A204.1 (cell line): ENCODE measurements around the gene VTI1A.
"Not testable (repeated sequence)": the region's sequence is repeated elsewhere in the genome, so short reads cannot be mapped to it uniquely, and the experiment has no call there.

Experiments used
- FAIRE-seq: peaks from 2 replicates; lab custom pipeline; 2012; peaks lifted over from hg19 to GRCh38; lab: Jason Lieb, UNC

VTI1A gene

GRCh38 chr10:112507988-112508387 is 61.0 kb downstream of the VTI1A start:
- no peak for FAIRE-seq

GRCh38 chr10:112509558-112510291 is 62.7 kb downstream of the VTI1A start:
- no peak for FAIRE-seq

DNA sequence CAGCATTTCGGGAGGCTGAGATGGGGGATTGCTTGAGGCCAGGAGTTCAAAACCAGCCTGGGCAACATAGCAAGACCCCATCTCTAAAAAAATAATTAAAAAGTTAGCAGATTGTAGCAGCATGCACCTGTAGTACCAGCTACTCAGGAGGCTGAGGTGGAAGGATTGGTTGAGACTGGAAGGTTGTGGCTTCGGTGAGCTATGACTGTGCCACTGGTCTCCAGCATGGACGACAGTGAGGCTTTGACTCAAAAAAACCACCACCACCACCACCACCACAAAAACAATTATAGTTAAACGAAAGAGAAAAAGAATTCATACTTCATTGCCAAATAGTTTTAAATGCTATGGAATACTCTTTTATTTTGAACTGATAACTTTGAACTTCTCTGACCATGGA is 63.4 kb downstream of the VTI1A start:
- FAIRE-seq: no peak

DNA sequence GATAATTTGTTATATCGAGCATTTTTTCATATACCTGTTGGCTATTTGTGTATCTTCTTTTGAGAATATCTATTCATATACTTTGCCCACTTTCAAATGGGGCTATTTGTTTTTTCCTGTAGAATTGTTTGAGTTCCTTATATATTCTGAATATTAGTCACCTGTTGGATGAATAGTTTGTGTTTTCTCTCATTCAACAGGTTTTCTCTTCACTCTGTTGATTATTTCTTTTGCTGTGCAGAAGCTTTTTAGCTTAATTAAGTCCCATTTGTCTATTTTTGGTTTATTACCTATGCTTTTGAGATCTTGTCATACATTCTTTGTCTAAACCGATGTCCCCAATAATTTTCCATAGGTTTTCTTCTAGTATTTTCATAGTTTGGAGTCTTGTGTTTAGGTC is 65.3 kb downstream of the VTI1A start:
- no peak for FAIRE-seq

- peak; percentile 68 for FAIRE-seq
These were observed 68.1 kb downstream of the VTI1A start for GRCh38 chr10:112515126-112515525.

DNA sequence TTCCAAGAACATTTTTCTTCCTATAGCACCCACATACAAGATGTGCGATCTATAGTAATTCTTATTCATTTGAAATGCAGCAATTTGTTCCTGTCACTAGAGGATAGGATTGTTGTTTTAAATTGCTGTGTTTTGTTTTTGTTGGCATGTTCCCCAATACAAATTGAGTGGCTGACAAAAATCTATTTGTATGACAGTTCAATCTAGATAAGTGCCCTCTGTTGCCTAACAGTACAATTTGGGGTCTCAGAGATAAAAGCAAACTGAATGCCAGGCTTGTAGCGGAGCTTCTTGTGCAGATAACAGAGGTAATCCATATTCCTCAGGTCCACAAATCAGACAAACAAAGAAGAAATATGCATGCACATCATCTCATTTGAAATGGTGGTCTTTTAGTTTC is 68.8 kb downstream of the VTI1A start:
- FAIRE-seq: no peak

GRCh38 chr10:112517451-112517862 is 70.4 kb downstream of the VTI1A start:
- no peak for FAIRE-seq

DNA sequence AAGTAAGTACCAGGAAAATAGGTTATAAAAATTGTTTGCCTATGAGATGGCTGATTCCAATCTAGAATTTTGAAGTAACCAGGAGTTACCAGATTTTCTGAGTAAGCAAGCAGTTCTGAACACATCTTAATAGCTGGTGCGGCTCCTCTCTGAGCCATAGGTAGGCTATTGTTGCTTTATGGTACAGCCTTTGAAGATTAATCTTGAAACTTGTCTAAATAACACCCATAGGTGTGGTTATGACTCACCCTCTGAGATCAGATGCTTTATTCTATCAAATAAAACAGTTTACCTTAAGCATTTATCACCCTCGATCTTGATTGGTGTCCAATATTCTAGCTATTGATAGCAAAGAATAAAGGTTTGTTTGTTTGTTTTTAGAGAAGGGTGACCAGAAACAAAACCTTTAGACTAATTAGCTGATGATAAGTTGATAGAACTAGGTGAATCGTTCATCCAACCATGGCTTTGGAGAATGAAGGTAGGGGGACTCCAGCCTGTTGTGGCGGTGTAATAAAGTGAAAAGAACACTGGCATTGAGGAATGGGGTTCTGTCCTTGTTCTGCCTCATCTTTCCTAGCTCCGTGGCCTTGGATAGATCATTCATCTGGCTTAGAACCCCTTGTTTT is 72.2 kb downstream of the VTI1A start:
- no peak for FAIRE-seq

GRCh38 chr10:112520914-112521313 is 73.9 kb downstream of the VTI1A start:
- no peak for FAIRE-seq

DNA sequence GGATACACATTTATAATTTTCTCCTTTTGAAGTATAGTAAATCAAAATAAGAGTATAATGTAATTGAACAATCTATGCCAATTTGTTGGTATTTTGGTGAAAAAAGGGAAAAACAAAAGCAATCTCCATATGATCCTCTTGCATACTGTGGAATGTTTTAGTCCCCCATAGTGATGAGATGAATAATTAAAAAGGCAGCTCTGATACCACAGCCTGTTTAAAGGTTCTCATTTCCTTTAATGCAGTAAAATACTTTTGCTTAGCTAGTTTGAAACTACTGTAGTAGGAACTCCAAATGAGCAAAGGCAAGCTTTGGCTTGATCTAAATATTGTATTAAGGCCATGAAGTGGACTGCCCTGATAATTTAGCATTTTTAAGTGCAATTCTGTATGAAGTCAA is 77.6 kb downstream of the VTI1A start:
- FAIRE-seq: no peak

GRCh38 chr10:112525200-112525599 is 78.2 kb downstream of the VTI1A start:
- no peak for FAIRE-seq

DNA sequence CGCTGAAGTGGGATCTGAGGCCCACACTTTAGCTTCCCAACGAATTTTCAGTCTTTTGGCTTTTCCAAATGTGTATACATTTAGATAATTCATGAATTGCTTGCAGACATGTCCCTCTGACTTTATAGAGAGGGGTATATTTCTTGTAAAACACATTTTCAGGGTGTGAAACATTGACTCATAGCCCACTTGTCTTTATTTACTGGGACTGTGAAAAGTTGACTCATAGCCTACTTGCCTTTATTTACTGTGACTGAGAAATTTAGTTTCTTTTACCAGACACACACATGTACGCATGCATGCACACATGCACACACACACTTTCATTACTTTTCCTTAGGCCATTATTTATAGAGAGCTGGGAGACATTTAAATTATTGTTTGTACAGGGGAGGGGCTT is 79.1 kb downstream of the VTI1A start:
- no peak for FAIRE-seq

DNA sequence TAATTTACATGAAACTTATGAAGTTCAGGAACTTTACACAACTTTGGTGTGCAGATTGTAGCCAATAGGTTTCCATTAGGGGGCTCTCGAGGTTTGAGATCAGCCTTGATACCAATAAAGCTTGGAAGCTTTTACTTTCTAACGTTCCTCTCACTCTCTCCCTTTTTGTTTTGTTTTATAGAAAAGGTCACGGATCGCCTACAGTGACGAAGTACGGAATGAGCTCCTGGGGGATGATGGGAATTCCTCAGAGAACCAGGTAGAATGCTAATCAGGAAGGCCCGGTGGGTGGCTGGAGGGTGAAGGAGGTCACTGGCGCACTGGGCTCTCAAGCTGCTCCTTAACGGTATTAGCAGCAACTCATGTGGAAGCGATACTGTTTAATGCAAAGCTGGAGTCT is 79.9 kb downstream of the VTI1A start:
- no peak for FAIRE-seq

DNA sequence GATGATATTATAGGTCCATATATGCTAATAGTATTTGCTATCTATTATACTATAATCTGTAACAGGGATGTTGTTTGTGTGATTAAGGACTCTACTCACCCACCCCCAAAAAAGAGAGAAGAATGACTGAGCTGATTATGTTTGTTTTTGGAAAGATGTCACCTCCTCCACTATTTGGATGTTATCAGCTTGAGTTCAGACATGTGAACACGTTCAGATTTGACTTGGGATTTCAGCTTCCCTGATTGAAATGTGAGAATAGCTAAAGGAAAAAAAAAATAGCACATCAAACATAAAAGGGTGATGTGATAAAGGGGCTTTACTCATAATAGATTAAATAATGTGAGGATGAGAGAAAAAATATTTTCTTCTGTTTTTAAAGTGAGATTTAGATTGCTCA is 81.2 kb downstream of the VTI1A start:
- FAIRE-seq: no peak

DNA sequence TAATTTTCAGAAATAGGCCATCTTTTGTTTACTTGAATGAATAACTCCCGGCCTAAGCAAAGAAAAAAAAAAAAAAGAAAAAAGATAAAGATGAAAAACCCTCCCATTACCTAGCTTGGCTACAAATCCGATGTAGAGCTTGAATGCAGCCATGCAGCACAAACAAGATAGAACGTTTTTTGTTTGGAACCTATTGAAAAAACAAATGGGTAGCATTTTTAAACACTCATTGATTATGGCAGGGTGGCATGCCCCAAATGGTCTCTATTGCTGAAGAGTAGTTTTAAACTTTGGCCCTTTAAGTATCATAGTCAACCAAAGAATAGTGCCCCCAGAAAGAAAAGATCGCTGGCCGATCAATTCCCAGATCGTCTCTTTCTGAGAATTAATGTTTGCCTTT is 84.4 kb downstream of the VTI1A start:
- no peak for FAIRE-seq

- FAIRE-seq: no peak
These were observed 85.2 kb downstream of the VTI1A start for GRCh38 chr10:112532189-112532588.

DNA sequence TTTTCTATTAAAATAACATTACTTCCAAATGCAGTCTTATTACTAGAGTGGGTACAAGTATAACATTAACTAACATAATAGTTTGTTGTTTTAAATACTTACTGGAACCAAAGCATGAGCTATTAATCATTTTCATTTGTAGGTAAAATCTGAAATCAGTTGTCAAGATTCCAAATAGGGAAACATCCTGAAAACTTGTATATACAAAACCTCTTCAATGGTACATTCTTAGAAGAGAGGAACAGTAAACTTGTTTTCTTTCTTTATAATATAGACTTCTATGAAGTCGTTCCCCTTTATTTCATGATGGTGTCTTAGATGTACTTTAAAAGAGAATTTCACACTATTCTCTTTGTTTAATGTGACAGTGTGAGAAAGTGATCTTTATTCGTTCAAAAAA is 85.9 kb downstream of the VTI1A start:
- no peak for FAIRE-seq

DNA sequence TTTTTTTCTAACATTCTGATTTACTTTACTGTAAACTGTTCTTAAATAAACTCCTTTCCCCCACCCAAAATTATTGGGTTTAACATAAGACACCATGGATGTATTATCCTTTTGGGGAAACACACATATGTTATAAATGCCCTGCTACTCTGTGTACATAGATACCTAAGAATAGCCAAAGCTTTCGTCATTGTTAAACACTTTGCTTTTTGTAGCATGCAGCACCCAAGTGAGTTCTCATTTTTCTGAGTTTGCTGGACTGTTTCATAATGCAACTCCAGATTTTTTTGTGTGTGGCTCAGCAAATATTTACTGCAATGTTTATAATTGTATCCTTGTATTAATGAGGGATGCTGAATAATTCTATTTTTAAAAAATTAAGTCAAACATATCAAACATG is 86.9 kb downstream of the VTI1A start:
- FAIRE-seq: no peak

DNA sequence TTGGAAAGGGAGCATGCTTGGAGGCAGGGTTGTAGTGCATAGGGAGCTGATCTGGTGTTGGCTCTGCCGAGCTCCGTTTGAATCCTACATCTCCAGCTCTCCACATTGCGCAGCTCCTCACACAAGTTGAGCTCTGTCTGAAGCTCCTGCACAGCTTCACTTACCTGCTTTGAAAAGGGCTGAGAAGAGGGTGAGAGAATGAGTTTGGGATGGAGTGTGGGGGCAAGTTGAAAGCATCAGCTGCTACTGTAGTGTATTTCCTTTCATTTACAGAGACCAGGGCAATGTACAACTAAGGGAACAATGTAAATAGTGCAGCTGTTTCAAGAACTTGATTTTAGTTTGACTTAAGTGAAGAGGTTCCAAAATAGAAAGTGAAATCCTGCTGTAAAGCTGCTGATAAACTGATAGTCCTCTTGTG is 88.5 kb downstream of the VTI1A start:
- FAIRE-seq: no peak

DNA sequence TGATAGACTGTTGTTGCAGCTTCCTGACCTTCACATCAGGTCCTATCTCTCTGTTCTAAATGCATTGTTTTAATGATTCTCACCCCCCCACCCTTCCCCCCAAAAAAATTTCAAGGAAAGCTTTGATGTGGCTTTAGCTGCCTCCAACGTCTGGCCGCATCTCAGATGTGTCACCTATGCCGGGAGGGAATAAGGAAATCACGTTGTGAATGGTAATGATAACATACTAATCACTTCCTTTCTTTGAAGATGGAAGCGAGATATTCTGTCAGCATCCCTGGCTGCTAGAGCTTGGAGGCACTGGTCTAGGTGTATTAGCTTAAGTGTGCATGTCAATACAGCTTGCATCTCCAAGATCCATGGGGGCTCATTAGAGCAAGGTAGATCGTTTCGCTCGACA is 89.6 kb downstream of the VTI1A start:
- no peak for FAIRE-seq

DNA sequence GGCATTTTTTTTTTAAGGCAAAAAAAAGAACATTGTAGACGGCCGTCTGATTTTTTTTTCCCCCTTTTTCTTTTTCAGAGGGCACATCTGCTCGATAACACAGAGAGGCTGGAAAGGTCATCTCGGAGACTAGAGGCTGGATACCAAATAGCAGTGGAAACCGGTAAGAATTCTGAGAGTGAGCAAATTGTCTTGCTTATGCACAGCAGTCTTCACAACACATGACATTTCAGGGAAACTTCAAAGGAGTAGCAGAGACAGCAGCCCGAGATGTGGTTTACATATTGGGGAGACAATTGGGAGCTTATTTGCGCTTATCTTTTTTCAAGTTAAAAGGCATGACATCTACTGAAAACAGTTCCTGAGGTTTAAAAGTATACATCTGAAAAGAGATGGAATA is 91.2 kb downstream of the VTI1A start:
- FAIRE-seq: no peak

DNA sequence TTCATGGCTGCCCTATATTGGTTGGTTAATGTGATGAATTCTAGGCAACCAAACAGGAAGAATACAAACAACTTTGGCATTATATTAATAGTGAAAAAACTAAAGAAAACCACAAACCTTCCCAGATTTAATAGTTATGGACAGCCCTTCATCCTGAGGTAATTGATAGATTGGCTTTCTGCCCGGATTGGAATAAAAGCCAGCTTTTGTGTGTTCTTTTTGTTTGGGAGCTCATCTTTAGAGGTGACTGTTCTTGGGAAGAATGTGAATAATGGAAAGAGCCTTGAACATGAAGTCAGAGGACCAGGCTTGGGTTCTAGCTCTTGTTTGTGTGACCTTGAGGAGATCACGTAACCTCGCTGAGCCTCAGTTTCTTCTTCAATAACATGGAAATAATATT is 92.3 kb downstream of the VTI1A start:
- FAIRE-seq: no peak

GRCh38 chr10:112542823-112543222 is 95.8 kb downstream of the VTI1A start:
- not testable (repeated sequence) for FAIRE-seq

DNA sequence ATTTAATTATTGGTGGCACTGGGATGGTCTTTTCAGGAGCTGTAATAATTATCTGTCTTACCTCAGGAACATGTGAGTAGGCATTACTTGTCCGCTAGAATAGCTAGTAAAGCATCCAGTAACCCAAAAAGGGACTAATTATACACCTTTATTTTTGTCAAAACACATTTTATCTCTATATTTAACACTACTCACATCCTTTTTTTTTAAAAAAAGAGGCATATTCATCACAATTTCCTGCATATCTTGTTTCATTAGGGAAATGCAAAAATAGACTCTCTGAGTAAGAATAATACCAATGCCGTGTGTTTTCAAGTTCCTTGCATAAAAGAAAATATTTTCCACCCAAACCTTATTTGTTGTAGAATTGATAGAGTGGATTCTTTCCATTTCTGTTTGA is 99.5 kb downstream of the VTI1A start:
- FAIRE-seq: no peak
